ENCODE data around the gene ZNF12.

DNA sequence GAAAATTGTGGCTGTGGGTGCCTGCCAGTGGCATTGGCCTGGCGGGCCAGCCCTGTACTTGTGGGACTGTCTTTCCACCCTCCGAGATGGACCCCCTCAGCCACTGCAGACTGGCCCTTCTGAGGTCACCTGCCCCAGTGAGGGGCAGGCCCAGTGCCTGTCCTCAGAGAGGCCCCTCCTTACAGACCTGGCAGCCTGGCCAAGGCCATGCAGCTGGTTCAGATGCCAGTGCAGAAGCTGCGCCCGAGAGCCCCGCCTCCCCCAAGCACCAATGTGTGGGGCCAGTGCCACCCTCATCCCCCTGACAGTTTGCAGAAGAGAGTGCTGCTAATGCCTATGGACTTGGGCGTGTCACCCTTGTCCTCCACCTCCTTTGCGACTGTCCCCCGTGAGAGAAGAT is 59.7 kb downstream of the ZNF12 start:
- TF ChIP-seq, protein P1, sequence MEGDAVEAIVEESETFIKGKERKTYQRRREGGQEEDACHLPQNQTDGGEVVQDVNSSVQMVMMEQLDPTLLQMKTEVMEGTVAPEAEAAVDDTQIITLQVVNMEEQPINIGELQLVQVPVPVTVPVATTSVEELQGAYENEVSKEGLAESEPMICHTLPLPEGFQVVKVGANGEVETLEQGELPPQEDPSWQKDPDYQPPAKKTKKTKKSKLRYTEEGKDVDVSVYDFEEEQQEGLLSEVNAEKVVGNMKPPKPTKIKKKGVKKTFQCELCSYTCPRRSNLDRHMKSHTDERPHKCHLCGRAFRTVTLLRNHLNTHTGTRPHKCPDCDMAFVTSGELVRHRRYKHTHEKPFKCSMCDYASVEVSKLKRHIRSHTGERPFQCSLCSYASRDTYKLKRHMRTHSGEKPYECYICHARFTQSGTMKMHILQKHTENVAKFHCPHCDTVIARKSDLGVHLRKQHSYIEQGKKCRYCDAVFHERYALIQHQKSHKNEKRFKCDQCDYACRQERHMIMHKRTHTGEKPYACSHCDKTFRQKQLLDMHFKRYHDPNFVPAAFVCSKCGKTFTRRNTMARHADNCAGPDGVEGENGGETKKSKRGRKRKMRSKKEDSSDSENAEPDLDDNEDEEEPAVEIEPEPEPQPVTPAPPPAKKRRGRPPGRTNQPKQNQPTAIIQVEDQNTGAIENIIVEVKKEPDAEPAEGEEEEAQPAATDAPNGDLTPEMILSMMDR (conservative IDR thresholded peaks at IDR 0.05), result no peak
- TF ChIP-seq ZFX (IDR thresholded peaks at IDR 0.05), result no peak
